SK-N-SH treated with all-trans-retinoic acid at 6 μM for 48 hours (cell line): ENCODE results near the gene RGL1.

ENCODE experiments used
- ATAC-seq: fragments of 200-7000 bp; cut with Tn5 transposase; 3 replicates; pipeline ENCODE4 v1.9.1; 2020; ENCODE audit warnings: mild to moderate bottlenecking, moderate library complexity
- ARNTL ChIP-seq: fragments of 450-650 bp; formaldehyde crosslinking; IDR thresholded peaks from 2 replicates; pipeline ENCODE4 v1.5.0; 2020; ENCODE audit warnings: low read depth, mild to moderate bottlenecking, moderate library complexity, borderline replicate concordance
- BACH2 ChIP-seq: fragments of 250-450 bp; sonication (Bioruptor Pico); IDR thresholded peaks from 2 replicates; pipeline ENCODE4 v1.9.0; 2021; ENCODE audit warnings: mild to moderate bottlenecking, borderline replicate concordance
- CSDC2 ChIP-seq: fragments of 250-450 bp; sonication (Bioruptor Pico); IDR thresholded peaks from 2 replicates; pipeline ENCODE4 v1.5.0; 2020; ENCODE audit warnings: mild to moderate bottlenecking, moderate library complexity
- CSRNP3 ChIP-seq: fragments of 250-450 bp; sonication (Bioruptor Pico); IDR thresholded peaks from 2 replicates; pipeline ENCODE4 v1.5.1; 2021; ENCODE audit warnings: mild to moderate bottlenecking, moderate library complexity
- ESRRG ChIP-seq: fragments of 250-450 bp; sonication (Bioruptor Pico); IDR thresholded peaks from 2 replicates; pipeline ENCODE4 v1.6.1; 2021; ENCODE audit warnings: mild to moderate bottlenecking
- GLIS3 ChIP-seq: fragments of 250-450 bp; sonication (Bioruptor Pico); IDR thresholded peaks from 2 replicates; pipeline ENCODE4 v1.5.0; 2020; ENCODE audit warnings: mild to moderate bottlenecking, moderate library complexity
- ISL1 ChIP-seq: fragments of 250-450 bp; sonication (Bioruptor Pico); IDR thresholded peaks from 2 replicates; pipeline ENCODE4 v2.1.2; 2022; ENCODE audit warnings: mild to moderate bottlenecking, moderate library complexity
- OSR1 ChIP-seq: fragments of 250-450 bp; sonication (Bioruptor Pico); IDR thresholded peaks from 2 replicates; pipeline ENCODE4 v1.8.0; 2022; ENCODE audit warnings: moderate library complexity, mild to moderate bottlenecking, inconsistent platforms
- PATZ1 ChIP-seq: fragments of 250-450 bp; sonication (Bioruptor Pico); IDR thresholded peaks from 2 replicates; pipeline ENCODE4 v1.8.0; 2020; ENCODE audit warnings: mild to moderate bottlenecking, moderate library complexity, borderline replicate concordance
- PPARA ChIP-seq: fragments of 250-450 bp; sonication (Bioruptor Pico); IDR thresholded peaks from 2 replicates; pipeline ENCODE4 v1.5.0; 2020; ENCODE audit warnings: mild to moderate bottlenecking, borderline replicate concordance
- RARB ChIP-seq: fragments of 250-450 bp; sonication (Bioruptor Pico); IDR thresholded peaks from 2 replicates; pipeline ENCODE4 v1.8.0; 2021; ENCODE audit warnings: mild to moderate bottlenecking, moderate library complexity
- SNAI2 ChIP-seq: fragments of 250-450 bp; sonication (Bioruptor Pico); IDR thresholded peaks from 2 replicates; pipeline ENCODE4 v1.5.0; 2020; ENCODE audit warnings: mild to moderate bottlenecking, moderate library complexity
- TCF4 ChIP-seq: fragments of 250-450 bp; sonication (Bioruptor Pico); IDR thresholded peaks from 2 replicates; pipeline ENCODE4 v1.8.0; 2021; ENCODE audit warnings: mild to moderate bottlenecking, moderate library complexity, borderline replicate concordance
- TOX ChIP-seq: fragments of 250-450 bp; sonication (Bioruptor Pico); IDR thresholded peaks from 2 replicates; pipeline ENCODE4 v1.8.0; 2021; ENCODE audit warnings: mild to moderate bottlenecking, moderate library complexity, borderline replicate concordance
- ZC3H10 ChIP-seq: fragments of 250-450 bp; sonication (Bioruptor Pico); IDR thresholded peaks from 2 replicates; pipeline ENCODE4 v1.5.1; 2021; ENCODE audit warnings: mild to moderate bottlenecking, moderate library complexity
- ZFP3 ChIP-seq: fragments of 250-450 bp; sonication (Bioruptor Pico); IDR thresholded peaks from 2 replicates; pipeline ENCODE4 v1.5.0; 2020; ENCODE audit warnings: mild to moderate bottlenecking, moderate library complexity
- ZFP30 ChIP-seq: fragments of 450-650 bp; formaldehyde crosslinking; IDR thresholded peaks from 2 replicates; pipeline ENCODE4 v1.5.0; 2022; ENCODE audit warnings: mild to moderate bottlenecking, moderate library complexity
- ZNF565 ChIP-seq: fragments of 450-650 bp; formaldehyde crosslinking; conservative IDR thresholded peaks from 2 replicates; pipeline ENCODE4 v1.5.0; 2020; ENCODE audit warnings: low read depth, mild to moderate bottlenecking, moderate library complexity
- ZNF70 ChIP-seq: fragments of 450-650 bp; formaldehyde crosslinking; IDR thresholded peaks from 2 replicates; pipeline ENCODE4 v1.5.0; 2020; ENCODE audit warnings: mild to moderate bottlenecking, moderate library complexity
- TF ChIP-seq, protein P1 (sequence below): fragments of 250-450 bp; sonication (Bioruptor Pico); IDR thresholded peaks from 2 replicates; pipeline ENCODE4 v1.8.0; 2021; ENCODE audit warnings: low read depth, mild to moderate bottlenecking, moderate library complexity, borderline replicate concordance
- TF ChIP-seq, protein P2 (sequence below): fragments of 250-450 bp; sonication (Bioruptor Pico); IDR thresholded peaks from 2 replicates; pipeline ENCODE4 v1.5.0; 2020; ENCODE audit warnings: mild to moderate bottlenecking, moderate library complexity

The RGL1 gene

GRCh38 chr1:183841550-183841949 is 36.6 kb downstream of the RGL1 start:
- TF ChIP-seq TCF4 (CRISPR knock-in tag) (no peak), ZFP3 (no peak), TOX (CRISPR knock-in tag) (no peak), BACH2 (CRISPR knock-in tag) (no peak), ARNTL (CRISPR knock-in tag) (no peak), SNAI2 (CRISPR knock-in tag) (no peak), ZNF70 (no peak), CSRNP3 (no peak), PPARA (CRISPR knock-in tag) (no peak), ZFP30 (CRISPR knock-in tag) (no peak), CSDC2 (CRISPR knock-in tag) (no peak), ISL1 (no peak), PATZ1 (CRISPR knock-in tag) (no peak), OSR1 (CRISPR knock-in tag) (no peak)
- ATAC-seq, result no peak

- peak; percentile 97 for ATAC-seq
- peak; percentile 88 for TF ChIP-seq TOX (CRISPR knock-in tag)
- TF ChIP-seq, protein P1, sequence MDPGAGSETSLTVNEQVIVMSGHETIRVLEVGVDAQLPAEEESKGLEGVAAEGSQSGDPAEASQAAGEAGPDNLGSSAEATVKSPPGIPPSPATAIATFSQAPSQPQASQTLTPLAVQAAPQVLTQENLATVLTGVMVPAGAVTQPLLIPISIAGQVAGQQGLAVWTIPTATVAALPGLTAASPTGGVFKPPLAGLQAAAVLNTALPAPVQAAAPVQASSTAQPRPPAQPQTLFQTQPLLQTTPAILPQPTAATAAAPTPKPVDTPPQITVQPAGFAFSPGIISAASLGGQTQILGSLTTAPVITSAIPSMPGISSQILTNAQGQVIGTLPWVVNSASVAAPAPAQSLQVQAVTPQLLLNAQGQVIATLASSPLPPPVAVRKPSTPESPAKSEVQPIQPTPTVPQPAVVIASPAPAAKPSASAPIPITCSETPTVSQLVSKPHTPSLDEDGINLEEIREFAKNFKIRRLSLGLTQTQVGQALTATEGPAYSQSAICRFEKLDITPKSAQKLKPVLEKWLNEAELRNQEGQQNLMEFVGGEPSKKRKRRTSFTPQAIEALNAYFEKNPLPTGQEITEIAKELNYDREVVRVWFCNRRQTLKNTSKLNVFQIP (CRISPR knock-in tag), result peak; percentile 51; the same call in 1 of the 2 replicates
- 0 out of 2 replicates have a peak, but pooled peaks have one; percentile 53 for TF ChIP-seq RARB
- peak; percentile 71; the same call in 1 of the 2 replicates for TF ChIP-seq ZC3H10 (CRISPR knock-in tag)
- no peak; the same call in 1 of the 2 replicates for TF ChIP-seq TCF4 (CRISPR knock-in tag)
- no peak for TF ChIP-seq CSRNP3
- TF ChIP-seq, all 23 proteins: peak for 4
Measured at GRCh38 chr1:183841950-183842794, 37.3 kb downstream of the RGL1 start.

DNA sequence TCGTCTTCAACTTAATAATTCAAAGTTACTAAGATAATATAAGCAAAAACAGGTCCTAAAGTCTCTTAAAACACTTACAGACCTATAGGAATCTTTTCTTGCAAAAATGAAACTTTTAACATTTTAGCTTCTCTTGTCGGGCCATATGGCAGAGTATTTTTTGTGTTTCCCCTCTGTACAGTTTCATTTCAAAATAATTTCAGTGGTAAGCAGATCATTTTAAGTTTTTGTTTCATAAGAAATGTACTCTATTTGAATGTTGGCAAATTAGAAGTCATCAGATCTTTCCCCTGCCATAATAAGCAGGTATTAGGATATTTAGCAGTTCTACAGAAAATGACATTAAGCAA is 37.9 kb downstream of the RGL1 start:
- ATAC-seq, result peak; percentile 34
- TF ChIP-seq CSDC2 (CRISPR knock-in tag), result no peak
- TF ChIP-seq, protein P1 (CRISPR knock-in tag), result no peak
- TF ChIP-seq PATZ1 (CRISPR knock-in tag), result no peak
- no peak for TF ChIP-seq SNAI2 (CRISPR knock-in tag)
- TF ChIP-seq GLIS3 (CRISPR knock-in tag), result no peak
- TF ChIP-seq ISL1, result no peak
- no peak for TF ChIP-seq ZC3H10 (CRISPR knock-in tag)
- no peak for TF ChIP-seq TCF4 (CRISPR knock-in tag)
- TF ChIP-seq OSR1 (CRISPR knock-in tag), result no peak
- no peak for TF ChIP-seq ZNF565
- TF ChIP-seq RARB, result no peak
- no peak for TF ChIP-seq ZFP30 (CRISPR knock-in tag)
- no peak for TF ChIP-seq CSRNP3
- TF ChIP-seq, protein P2, sequence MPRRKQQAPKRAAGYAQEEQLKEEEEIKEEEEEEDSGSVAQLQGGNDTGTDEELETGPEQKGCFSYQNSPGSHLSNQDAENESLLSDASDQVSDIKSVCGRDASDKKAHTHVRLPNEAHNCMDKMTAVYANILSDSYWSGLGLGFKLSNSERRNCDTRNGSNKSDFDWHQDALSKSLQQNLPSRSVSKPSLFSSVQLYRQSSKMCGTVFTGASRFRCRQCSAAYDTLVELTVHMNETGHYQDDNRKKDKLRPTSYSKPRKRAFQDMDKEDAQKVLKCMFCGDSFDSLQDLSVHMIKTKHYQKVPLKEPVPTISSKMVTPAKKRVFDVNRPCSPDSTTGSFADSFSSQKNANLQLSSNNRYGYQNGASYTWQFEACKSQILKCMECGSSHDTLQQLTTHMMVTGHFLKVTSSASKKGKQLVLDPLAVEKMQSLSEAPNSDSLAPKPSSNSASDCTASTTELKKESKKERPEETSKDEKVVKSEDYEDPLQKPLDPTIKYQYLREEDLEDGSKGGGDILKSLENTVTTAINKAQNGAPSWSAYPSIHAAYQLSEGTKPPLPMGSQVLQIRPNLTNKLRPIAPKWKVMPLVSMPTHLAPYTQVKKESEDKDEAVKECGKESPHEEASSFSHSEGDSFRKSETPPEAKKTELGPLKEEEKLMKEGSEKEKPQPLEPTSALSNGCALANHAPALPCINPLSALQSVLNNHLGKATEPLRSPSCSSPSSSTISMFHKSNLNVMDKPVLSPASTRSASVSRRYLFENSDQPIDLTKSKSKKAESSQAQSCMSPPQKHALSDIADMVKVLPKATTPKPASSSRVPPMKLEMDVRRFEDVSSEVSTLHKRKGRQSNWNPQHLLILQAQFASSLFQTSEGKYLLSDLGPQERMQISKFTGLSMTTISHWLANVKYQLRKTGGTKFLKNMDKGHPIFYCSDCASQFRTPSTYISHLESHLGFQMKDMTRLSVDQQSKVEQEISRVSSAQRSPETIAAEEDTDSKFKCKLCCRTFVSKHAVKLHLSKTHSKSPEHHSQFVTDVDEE, result no peak
- no peak for TF ChIP-seq ZNF70
- TF ChIP-seq ESRRG (CRISPR knock-in tag), result no peak
